Measurements from ENCODE around the gene SOX2.

Gene SOX2

DNA sequence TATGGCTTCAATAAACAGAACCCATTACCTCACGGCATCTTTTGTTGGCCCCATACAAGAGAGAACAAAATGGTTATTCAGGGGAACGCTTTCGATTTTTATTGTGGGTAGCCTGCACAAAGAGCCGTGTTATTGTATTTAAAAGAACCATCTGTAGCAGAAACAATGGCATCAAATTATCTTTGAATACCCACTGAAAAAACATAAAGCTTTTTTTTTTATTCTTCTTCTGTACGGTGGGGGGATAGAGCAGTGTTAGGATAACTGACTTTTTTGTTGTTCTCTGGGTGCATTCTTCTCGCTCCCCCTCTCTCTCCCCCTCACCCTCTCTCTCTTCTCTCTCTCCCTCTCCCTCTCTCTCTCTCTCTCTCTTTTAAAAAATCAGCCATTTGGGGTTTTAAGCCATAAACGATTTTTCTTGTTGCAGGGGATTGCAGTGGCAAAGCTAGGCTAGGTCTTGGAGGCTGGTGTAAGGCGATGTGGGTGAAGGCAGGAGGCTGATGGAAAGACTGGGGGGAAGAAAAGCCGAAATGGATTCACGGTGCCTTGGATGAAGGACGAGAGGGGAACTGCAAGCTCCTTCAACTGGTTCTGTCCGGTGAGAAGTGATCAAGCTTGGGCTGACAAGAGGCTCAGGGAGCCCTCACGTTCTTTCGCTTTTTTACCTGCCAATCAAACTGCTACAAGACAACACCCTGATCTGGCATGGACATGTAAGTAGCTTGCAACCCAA is 12.4 kb upstream of the SOX2 start:
- DNase-seq (ENCODE audit: low read depth) = no peak
- no peak for TF ChIP-seq CTCF (conservative IDR thresholded peaks at IDR 0.05; ENCODE audit: low read depth, low read length)
- no peak overlapping the region for H3K4me3 ChIP-seq (ENCODE audit: low read length)

- peak; percentile 46 for DNase-seq (ENCODE audit: low read depth)
- H3K4me3 ChIP-seq (ENCODE audit: low read length) = no peak overlapping the region
- TF ChIP-seq CTCF (conservative IDR thresholded peaks at IDR 0.05; ENCODE audit: low read depth, low read length) = peak; percentile 92
These were observed 11.3 kb upstream of the SOX2 start for GRCh38 chr3:181700168-181701087.

- TF ChIP-seq CTCF (conservative IDR thresholded peaks at IDR 0.05; ENCODE audit: low read depth, low read length) = no peak
- H3K4me3 ChIP-seq (ENCODE audit: low read length) = no peak overlapping the region
- DNase-seq (ENCODE audit: low read depth) = no peak
These were observed 10.6 kb upstream of the SOX2 start for GRCh38 chr3:181701096-181701495.

- no peak for TF ChIP-seq CTCF (conservative IDR thresholded peaks at IDR 0.05; ENCODE audit: low read depth, low read length)
- no peak for DNase-seq (ENCODE audit: low read depth)
- no peak overlapping the region for H3K4me3 ChIP-seq (ENCODE audit: low read length)
These were observed 7.9 kb upstream of the SOX2 start for GRCh38 chr3:181703601-181704420.

- no peak for DNase-seq (ENCODE audit: low read depth)
- no peak overlapping the region for H3K4me3 ChIP-seq (ENCODE audit: low read length)
- no peak for TF ChIP-seq CTCF (conservative IDR thresholded peaks at IDR 0.05; ENCODE audit: low read depth, low read length)
These were observed 7.2 kb upstream of the SOX2 start for GRCh38 chr3:181704421-181705085.

DNA sequence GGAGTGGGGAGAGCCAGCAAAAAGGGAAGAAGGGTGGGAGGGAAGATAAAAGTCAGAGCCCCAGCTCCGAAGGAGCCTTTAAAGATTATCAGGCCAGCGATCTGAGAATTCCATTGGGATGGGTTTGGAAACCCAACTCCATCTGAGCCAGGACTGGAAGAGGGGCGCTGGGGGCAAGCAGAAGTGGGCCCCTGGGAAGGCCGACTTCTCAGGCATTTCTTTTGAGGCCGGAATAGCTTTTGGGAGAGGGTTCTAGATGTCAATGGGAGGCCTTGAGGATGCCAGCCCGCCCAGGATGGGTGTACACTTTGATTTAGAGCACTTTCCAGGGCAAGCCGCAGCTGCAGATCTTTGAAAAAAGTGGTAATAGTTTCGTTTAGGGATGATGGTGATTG is 6.6 kb upstream of the SOX2 start:
- no peak for TF ChIP-seq CTCF (conservative IDR thresholded peaks at IDR 0.05; ENCODE audit: low read depth, low read length)
- no peak overlapping the region for H3K4me3 ChIP-seq (ENCODE audit: low read length)
- DNase-seq (ENCODE audit: low read depth) = no peak
